H9 (cell line): ENCODE data around the gene GALNT2. TPM values are rescaled to one million over a fixed set of nuclear protein-coding genes. Genes with fewer than 3 reads are reported as not detected.

Source experiments
- DNase-seq: peaks from one replicate; pipeline ENCODE4 v3.0.0-alpha.2; 2017
- H2AFZ ChIP-seq: one replicate; pipeline ENCODE4 v1.6.1; 2013; ENCODE audit warnings: mild to moderate bottlenecking, low read length, control low read depth, moderate library complexity
- H2AK5ac ChIP-seq: 2 replicates; pipeline ENCODE4 v1.6.1; 2013; ENCODE audit warnings: low read length, control low read depth, mixed read lengths; ENCODE audit not compliant: insufficient read length
- H2BK120ac ChIP-seq: one replicate; pipeline ENCODE4 v1.6.1; 2013; ENCODE audit warnings: low read depth, mild to moderate bottlenecking, low read length, control low read depth, inconsistent platforms; ENCODE audit not compliant: poor library complexity, severe bottlenecking
- H2BK12ac ChIP-seq: 2 replicates; pipeline ENCODE4 v1.6.1; 2013; ENCODE audit warnings: low read length, control low read depth, mixed read lengths, low read depth; ENCODE audit not compliant: insufficient read length
- H2BK15ac ChIP-seq: 2 replicates; pipeline ENCODE4 v1.6.1; 2013; ENCODE audit warnings: low read depth, low read length, control low read depth
- H2BK20ac ChIP-seq: one replicate; pipeline ENCODE4 v1.6.1; 2013; ENCODE audit warnings: low read depth, mild to moderate bottlenecking, low read length, control low read depth, inconsistent platforms; ENCODE audit not compliant: poor library complexity, severe bottlenecking
- H2BK5ac ChIP-seq: 2 replicates; pipeline ENCODE4 v1.6.1; 2013; ENCODE audit warnings: low read length, control low read depth, mixed read lengths; ENCODE audit not compliant: insufficient read length
- H3K14ac ChIP-seq: 2 replicates; pipeline ENCODE4 v1.6.1; 2013; ENCODE audit warnings: low read length, control low read depth; ENCODE audit not compliant: insufficient read depth
- H3K18ac ChIP-seq: 2 replicates; pipeline ENCODE4 v1.6.1; 2013; ENCODE audit warnings: low read depth, mild to moderate bottlenecking, mixed read lengths, low read length, control low read depth; ENCODE audit not compliant: insufficient read length
- H3K23ac ChIP-seq: 2 replicates; pipeline ENCODE4 v1.6.1; 2013; ENCODE audit warnings: low read length, control low read depth, mixed read lengths, low read depth; ENCODE audit not compliant: insufficient read length
- H3K23me2 ChIP-seq: 2 replicates; pipeline ENCODE4 v1.6.1; 2013; ENCODE audit warnings: low read depth, mild to moderate bottlenecking, mixed read lengths, low read length, control low read depth; ENCODE audit not compliant: insufficient read length, poor library complexity, severe bottlenecking
- H3K27ac ChIP-seq: 2 replicates; pipeline ENCODE4 v1.5.1; 2013; ENCODE audit warnings: low read length, control low read depth, mixed read lengths, low read depth; ENCODE audit not compliant: insufficient read length
- H3K27me3 ChIP-seq: 2 replicates; pipeline ENCODE4 v1.6.1; 2013; ENCODE audit warnings: low read length, control low read depth, inconsistent platforms; ENCODE audit not compliant: insufficient read depth
- H3K4ac ChIP-seq: 2 replicates; pipeline ENCODE4 v1.6.1; 2013; ENCODE audit warnings: low read depth, mild to moderate bottlenecking, control low read depth, inconsistent platforms, low read length, moderate library complexity
- H3K4me1 ChIP-seq: 2 replicates; pipeline ENCODE4 v1.6.1; 2013; ENCODE audit warnings: low read length, control low read depth, inconsistent platforms; ENCODE audit not compliant: insufficient read depth
- H3K4me2 ChIP-seq: 2 replicates; pipeline ENCODE4 v1.6.1; 2013; ENCODE audit warnings: low read length, control low read depth, mixed read lengths; ENCODE audit not compliant: insufficient read length, insufficient read depth
- H3K56ac ChIP-seq: 2 replicates; pipeline ENCODE4 v1.6.1; 2013; ENCODE audit warnings: low read depth, mild to moderate bottlenecking, mixed read lengths, low read length, control low read depth; ENCODE audit not compliant: insufficient read length
- H3K79me1 ChIP-seq: 2 replicates; pipeline ENCODE4 v1.6.1; 2013; ENCODE audit warnings: low read depth, mild to moderate bottlenecking, moderate library complexity, low read length, control low read depth, inconsistent platforms; ENCODE audit not compliant: insufficient read depth, poor library complexity, severe bottlenecking
- H3K79me2 ChIP-seq: 2 replicates; pipeline ENCODE4 v1.6.1; 2013; ENCODE audit warnings: low read length, control low read depth, inconsistent platforms; ENCODE audit not compliant: insufficient read depth
- H3K9ac ChIP-seq: 2 replicates; pipeline ENCODE4 v1.6.1; 2013; ENCODE audit warnings: low read length, control low read depth, mixed read lengths; ENCODE audit not compliant: insufficient read length; ENCODE audit errors: extremely low read depth
- H3K9me3 ChIP-seq: one replicate; pipeline ENCODE4 v1.6.1; 2013; ENCODE audit warnings: low read depth, low read length, inconsistent platforms; ENCODE audit not compliant: control insufficient read depth
- H3T11ph ChIP-seq: one replicate; pipeline ENCODE4 v1.6.1; 2013; ENCODE audit warnings: mild to moderate bottlenecking, low read length, control low read depth, inconsistent platforms
- H4K20me1 ChIP-seq: one replicate; pipeline ENCODE4 v1.6.1; 2013; ENCODE audit not compliant: control insufficient read depth, insufficient read length, insufficient read depth
- H4K5ac ChIP-seq: 2 replicates; pipeline ENCODE4 v1.6.1; 2013; ENCODE audit warnings: low read depth, mild to moderate bottlenecking, mixed read lengths, low read length, control low read depth; ENCODE audit not compliant: insufficient read length
- H4K8ac ChIP-seq: replicated peaks from 2 replicates; pipeline ENCODE4 v1.6.1; 2013; ENCODE audit warnings: low read length, control low read depth, mixed read lengths, low read depth; ENCODE audit not compliant: insufficient read length
- H4K91ac ChIP-seq: 2 replicates; pipeline ENCODE4 v1.6.1; 2013; ENCODE audit warnings: low read depth, mild to moderate bottlenecking, moderate library complexity, mixed read lengths, low read length, control low read depth; ENCODE audit not compliant: insufficient read length
- H3K27ac Mint-ChIP-seq, 3 experiments: 2 replicates in 2 of 3; 3 replicates in 1 of 3; pipeline ENCODE4 v1.8.0; 2020 to 2021; ENCODE audit warnings: mixed read lengths in 3 of 3, mild to moderate bottlenecking in 1 of 3, moderate library complexity in 1 of 3
- H3K27me3 Mint-ChIP-seq: 2 replicates; pipeline ENCODE4 v1.8.0; 2021; ENCODE audit warnings: low read depth, mild to moderate bottlenecking, moderate library complexity, mixed read lengths
- H3K36me3 Mint-ChIP-seq, 3 experiments: 2 replicates in 2 of 3; 3 replicates in 1 of 3; pipeline ENCODE4 v1.8.0; 2020 to 2021; ENCODE audit warnings: low read depth in 3 of 3, mixed read lengths in 3 of 3; ENCODE audit not compliant: insufficient read depth in 1 of 3
- H3K4me1 Mint-ChIP-seq, 2 experiments: 2 replicates each; pipeline ENCODE4 v1.8.0; 2020; ENCODE audit warnings: mixed read lengths in 2 of 2
- H3K4me3 Mint-ChIP-seq, 2 experiments: 2 replicates in 1 of 2; 3 replicates in 1 of 2; pipeline ENCODE4 v1.8.0; 2020 to 2021; ENCODE audit warnings: mild to moderate bottlenecking in 2 of 2, mixed read lengths in 2 of 2, moderate library complexity in 1 of 2
- H3K9me3 Mint-ChIP-seq, 2 experiments: 2 replicates in 1 of 2; 3 replicates in 1 of 2; pipeline ENCODE4 v1.8.0; 2020; ENCODE audit warnings: mild to moderate bottlenecking in 2 of 2, mixed read lengths in 2 of 2, moderate library complexity in 1 of 2
- WGBS: extraction: QIAGEN DNeasy Blood & Tissue Kit; methylation state at CpG from one replicate; pipeline ENCODE4 v1.1.7; 2013; ENCODE audit warnings: missing lambda C conversion rate, low lambda C conversion rate, mixed read lengths; ENCODE audit not compliant: insufficient read length; ENCODE audit errors: extremely low coverage; 5-methylcytosine and 5-hydroxymethylcytosine counted together
- total RNA-seq: library from RNA; stranded (reverse); gene quantifications from 2 replicates; pipeline ENCODE4 v1.2.1, GENCODE V29; 2021
- TF ChIP-seq, protein P1 (sequence below): fragments of 200-600 bp; sonication (generic); conservative IDR thresholded peaks from 3 replicates; pipeline ENCODE4 v1.8.0; 2021; ENCODE audit warnings: antibody characterized with exemption, mild to moderate bottlenecking

Gene GALNT2
- total RNA-seq, 1 experiment from 2014 or later = 57.6 TPM

DNA sequence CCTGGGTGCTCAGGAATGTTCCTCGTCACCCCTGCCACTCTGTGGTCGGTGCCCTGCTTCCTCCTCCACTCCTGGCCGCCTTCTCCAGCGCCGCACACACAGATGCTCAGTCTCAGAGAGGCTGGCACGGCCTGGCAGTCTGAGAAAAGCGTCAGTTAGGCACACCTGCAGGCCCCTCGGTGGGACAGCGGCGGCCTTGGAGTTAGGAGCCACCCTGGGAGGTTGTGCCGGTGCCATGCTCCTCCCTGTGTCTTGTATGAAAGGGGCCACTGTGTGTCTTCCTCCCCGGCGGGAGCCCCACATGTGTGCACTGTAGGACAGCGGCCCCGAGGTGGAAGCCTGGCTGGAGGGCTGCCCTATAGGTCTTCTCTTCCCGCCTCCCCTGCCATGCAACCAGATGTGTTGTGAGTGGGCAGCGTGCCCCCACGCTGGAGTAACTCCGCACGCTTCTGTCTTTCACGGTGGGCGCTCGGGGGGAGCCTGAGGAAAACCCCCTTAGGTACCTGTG is 213.9 kb downstream of the GALNT2 start:
- Histone ChIP-seq H3K79me2 (no peaks in the 10 kb centered on the region), H3K4ac (no peak overlapping the region), H2AK5ac (no peak overlapping the region), H3K23me2 (no peaks in the 10 kb centered on the region), H4K5ac (no peak overlapping the region), H2BK120ac (no peak overlapping the region), H3K4me2 (no peak overlapping the region), H3K4me1 (peaks cover 4% of the 10 kb centered on the region; the same call in 1 of the 2 replicates), H3K18ac (no peak overlapping the region), H3K27me3 (no peaks in the 10 kb centered on the region), H3K23ac (no peak overlapping the region), H3K14ac (no peak overlapping the region; the same call in 1 of the 2 replicates), H3K9me3 (no peaks in the 10 kb centered on the region), H3K27ac (no peak overlapping the region), H2BK15ac (no peak overlapping the region; the same call in 1 of the 2 replicates), H4K8ac (no peak overlapping the region), H2BK20ac (no peak overlapping the region), H2BK5ac (no peak overlapping the region), H3K9ac (no peak overlapping the region), H4K20me1 (no peaks in the 10 kb centered on the region), H3K56ac (no peak overlapping the region), H3K79me1 (no peaks in the 10 kb centered on the region), H2AFZ (no peak overlapping the region), H3T11ph (no peak overlapping the region), H4K91ac (no peak overlapping the region), H2BK12ac (no peak overlapping the region)
- H3K27ac Mint-ChIP-seq = no peak overlapping the region
- DNase-seq = no peak
- H3K9me3 Mint-ChIP-seq = no peaks in the 10 kb centered on the region
- no peak overlapping the region for H3K4me3 Mint-ChIP-seq
- H3K4me1 Mint-ChIP-seq = peaks cover 35 to 36% of the 10 kb centered on the region in 2 experiments
- no peaks in the 10 kb centered on the region for H3K27me3 Mint-ChIP-seq
- H3K36me3 Mint-ChIP-seq = peaks cover 5 to 15% (median 12%) of the 10 kb centered on the region in 3 experiments; a peak in 6 of 7 replicates
- TF ChIP-seq, protein P1, sequence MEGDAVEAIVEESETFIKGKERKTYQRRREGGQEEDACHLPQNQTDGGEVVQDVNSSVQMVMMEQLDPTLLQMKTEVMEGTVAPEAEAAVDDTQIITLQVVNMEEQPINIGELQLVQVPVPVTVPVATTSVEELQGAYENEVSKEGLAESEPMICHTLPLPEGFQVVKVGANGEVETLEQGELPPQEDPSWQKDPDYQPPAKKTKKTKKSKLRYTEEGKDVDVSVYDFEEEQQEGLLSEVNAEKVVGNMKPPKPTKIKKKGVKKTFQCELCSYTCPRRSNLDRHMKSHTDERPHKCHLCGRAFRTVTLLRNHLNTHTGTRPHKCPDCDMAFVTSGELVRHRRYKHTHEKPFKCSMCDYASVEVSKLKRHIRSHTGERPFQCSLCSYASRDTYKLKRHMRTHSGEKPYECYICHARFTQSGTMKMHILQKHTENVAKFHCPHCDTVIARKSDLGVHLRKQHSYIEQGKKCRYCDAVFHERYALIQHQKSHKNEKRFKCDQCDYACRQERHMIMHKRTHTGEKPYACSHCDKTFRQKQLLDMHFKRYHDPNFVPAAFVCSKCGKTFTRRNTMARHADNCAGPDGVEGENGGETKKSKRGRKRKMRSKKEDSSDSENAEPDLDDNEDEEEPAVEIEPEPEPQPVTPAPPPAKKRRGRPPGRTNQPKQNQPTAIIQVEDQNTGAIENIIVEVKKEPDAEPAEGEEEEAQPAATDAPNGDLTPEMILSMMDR = no peak
- no CpG with 5 or more reads among the region's 23 CpGs for whole genome bisulfite sequencing
